CD4-positive, alpha-beta T cell (primary cell): ENCODE results near the gene B3GAT3. TPM values are rescaled to one million over a fixed set of nuclear protein-coding genes. Genes with fewer than 3 reads are reported as not detected.

Source experiments
- ATAC-seq: fragments of 200-7000 bp; cut with Tn5 transposase; one replicate; pipeline ENCODE4 v1.10.0; 2022; ENCODE audit warnings: mild to moderate bottlenecking; ENCODE audit not compliant: poor library complexity
- CTCF ChIA-PET: fragments of 350-600 bp; sonication (Branson Sonifier 250); formaldehyde crosslinking; loops from one replicate; lab custom pipeline; 2021; ENCODE audit warnings: antibody characterized with exemption, inconsistent platforms; lab: Charles Lee
- POLR2A ChIA-PET: fragments of 350-600 bp; sonication (Branson Sonifier 250); formaldehyde crosslinking; loops from one replicate; lab custom pipeline; 2021; ENCODE audit warnings: antibody characterized with exemption, inconsistent platforms; lab: Charles Lee
- DNase-seq, 14 experiments: peaks; one replicate each; pipeline ENCODE4 v3.0.0-alpha.2; 2013 to 2020; ENCODE audit warnings: mixed read lengths in 2 of 14
- H3K27ac ChIP-seq, 2 donors: one replicate each; pipeline versions ENCODE4 v1.5.1 to v1.7.0; 2013; ENCODE audit warnings: low read length in 2 of 2, low read depth in 1 of 2, mild to moderate bottlenecking in 1 of 2
- H3K27me3 ChIP-seq, 2 experiments: 1 replicate in 1 of 2; 2 replicates in 1 of 2; pipeline versions ENCODE4 v1.6.1 to v1.7.0; 2013; ENCODE audit warnings: low read length in 2 of 2, control low read depth in 1 of 2, mild to moderate bottlenecking in 1 of 2, moderate library complexity in 1 of 2; ENCODE audit not compliant: insufficient read depth in 2 of 2, control insufficient read depth in 1 of 2
- H3K36me3 ChIP-seq: one replicate; pipeline ENCODE4 v1.6.1; 2013; ENCODE audit warnings: low read length, control low read depth; ENCODE audit not compliant: insufficient read depth
- H3K4me1 ChIP-seq: one replicate; pipeline ENCODE4 v1.6.1; 2013; ENCODE audit warnings: low read length, control low read depth; ENCODE audit not compliant: insufficient read depth
- H3K4me3 ChIP-seq: one replicate; pipeline ENCODE4 v1.5.1; 2013; ENCODE audit warnings: mild to moderate bottlenecking, low read length, moderate library complexity
- H3K9me3 ChIP-seq, 2 experiments: 1 replicate in 1 of 2; 2 replicates in 1 of 2; pipeline versions ENCODE4 v1.6.1 to v1.7.0; 2013; ENCODE audit warnings: low read length in 2 of 2, mild to moderate bottlenecking in 2 of 2, control low read depth in 1 of 2, moderate library complexity in 1 of 2; ENCODE audit not compliant: control insufficient read depth in 1 of 2, insufficient read depth in 1 of 2
- H3K27ac Mint-ChIP-seq: one replicate; pipeline ENCODE4 v1.8.0; 2020; ENCODE audit warnings: mixed read lengths
- H3K27me3 Mint-ChIP-seq: one replicate; pipeline ENCODE4 v1.8.0; 2021; ENCODE audit warnings: mixed read lengths
- H3K36me3 Mint-ChIP-seq: one replicate; pipeline ENCODE4 v1.8.0; 2021; ENCODE audit warnings: low read depth, mixed read lengths
- H3K4me1 Mint-ChIP-seq: one replicate; pipeline ENCODE4 v1.8.0; 2021; ENCODE audit warnings: low read depth, mixed read lengths
- H3K4me3 Mint-ChIP-seq: one replicate; pipeline ENCODE4 v1.8.0; 2020; ENCODE audit warnings: mild to moderate bottlenecking, mixed read lengths
- H3K9me3 Mint-ChIP-seq: one replicate; pipeline ENCODE4 v1.8.0; 2020; ENCODE audit warnings: mixed read lengths
- intact Hi-C, 2 experiments: fragments of 100-400 bp; cut with DNase I in 1 of 2; cut with micrococcal nuclease in 1 of 2; formaldehyde crosslinking; loops; one replicate each; pipeline versions ENCODE4 v1.15.1 to v1.9.0; 2023 to 2025; cut with DNase I, micrococcal nuclease
- total RNA-seq, 174 experiments: library from RNA in 2 of 174; stranded (reverse) in 2 of 174; gene quantifications; one replicate each; pipeline ENCODE4 v1.2.3 and lab custom pipeline; 2021 to 2026
- TF ChIP-seq, protein P1 (sequence below): fragments of 200-600 bp; IDR thresholded peaks from one replicate; pipeline ENCODE4 v1.8.0; 2022; ENCODE audit warnings: antibody characterized with exemption, mild to moderate bottlenecking

The B3GAT3 gene
- total RNA-seq, 2 experiments from 2014 or later: 47.2 to 49.5 TPM

DNA sequence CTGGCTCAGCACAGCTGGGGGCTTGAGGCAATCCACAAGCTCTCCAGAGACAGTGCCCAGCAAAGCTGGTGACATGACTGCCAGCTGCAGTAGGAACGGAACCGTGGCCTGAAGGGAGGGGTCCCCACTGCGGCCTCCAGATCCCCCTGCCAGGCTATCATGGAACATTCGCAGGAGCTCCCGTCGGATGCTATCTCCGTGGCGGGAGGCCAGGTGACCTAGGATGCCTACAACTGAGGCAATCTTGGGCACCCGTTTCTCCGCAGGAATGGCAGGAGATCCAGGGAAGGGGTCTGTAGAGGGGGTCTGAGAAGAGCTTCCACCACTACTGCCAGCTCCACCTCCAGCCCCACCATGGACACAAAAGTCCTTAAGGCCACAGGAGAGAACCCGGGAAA lies 27.2 kb upstream of the B3GAT3 start:
- no peak for DNase-seq
- ChIA-PET POLR2A (interaction anchor here (0.8 to 7.0 kb wide), 6 partner anchors 14 to 192 kb away, joined by 3 to 77 read pairs (median 5); partner anchors contain the start of genes C11orf98, CSKMT, ROM1 and TUT1), CTCF (interaction anchor here (1.0 kb wide), 1 partner anchor 232 kb away, joined by 3 read pairs; the partner anchor contains the start of gene SLC3A2)
- Mint-ChIP-seq H3K9me3 (no peaks in the 10 kb centered on the region), H3K4me1 (peaks cover 36% of the 10 kb centered on the region), H3K27me3 (no peaks in the 10 kb centered on the region), H3K4me3 (peak overlapping the region; percentile 7), H3K27ac (no peak overlapping the region), H3K36me3 (peaks cover 36% of the 10 kb centered on the region)
- H3K27ac ChIP-seq: no peak overlapping the region
- peaks cover 35% of the 10 kb centered on the region for H3K36me3 ChIP-seq
- ATAC-seq: no peak
- peaks cover 54% of the 10 kb centered on the region for H3K4me1 ChIP-seq
- H3K9me3 ChIP-seq: no peaks in the 10 kb centered on the region
- TF ChIP-seq, protein P1, sequence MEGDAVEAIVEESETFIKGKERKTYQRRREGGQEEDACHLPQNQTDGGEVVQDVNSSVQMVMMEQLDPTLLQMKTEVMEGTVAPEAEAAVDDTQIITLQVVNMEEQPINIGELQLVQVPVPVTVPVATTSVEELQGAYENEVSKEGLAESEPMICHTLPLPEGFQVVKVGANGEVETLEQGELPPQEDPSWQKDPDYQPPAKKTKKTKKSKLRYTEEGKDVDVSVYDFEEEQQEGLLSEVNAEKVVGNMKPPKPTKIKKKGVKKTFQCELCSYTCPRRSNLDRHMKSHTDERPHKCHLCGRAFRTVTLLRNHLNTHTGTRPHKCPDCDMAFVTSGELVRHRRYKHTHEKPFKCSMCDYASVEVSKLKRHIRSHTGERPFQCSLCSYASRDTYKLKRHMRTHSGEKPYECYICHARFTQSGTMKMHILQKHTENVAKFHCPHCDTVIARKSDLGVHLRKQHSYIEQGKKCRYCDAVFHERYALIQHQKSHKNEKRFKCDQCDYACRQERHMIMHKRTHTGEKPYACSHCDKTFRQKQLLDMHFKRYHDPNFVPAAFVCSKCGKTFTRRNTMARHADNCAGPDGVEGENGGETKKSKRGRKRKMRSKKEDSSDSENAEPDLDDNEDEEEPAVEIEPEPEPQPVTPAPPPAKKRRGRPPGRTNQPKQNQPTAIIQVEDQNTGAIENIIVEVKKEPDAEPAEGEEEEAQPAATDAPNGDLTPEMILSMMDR: no peak
- H3K27me3 ChIP-seq: no peaks in the 10 kb centered on the region
- no peak overlapping the region for H3K4me3 ChIP-seq
- intact Hi-C loops: no loop called here

DNA sequence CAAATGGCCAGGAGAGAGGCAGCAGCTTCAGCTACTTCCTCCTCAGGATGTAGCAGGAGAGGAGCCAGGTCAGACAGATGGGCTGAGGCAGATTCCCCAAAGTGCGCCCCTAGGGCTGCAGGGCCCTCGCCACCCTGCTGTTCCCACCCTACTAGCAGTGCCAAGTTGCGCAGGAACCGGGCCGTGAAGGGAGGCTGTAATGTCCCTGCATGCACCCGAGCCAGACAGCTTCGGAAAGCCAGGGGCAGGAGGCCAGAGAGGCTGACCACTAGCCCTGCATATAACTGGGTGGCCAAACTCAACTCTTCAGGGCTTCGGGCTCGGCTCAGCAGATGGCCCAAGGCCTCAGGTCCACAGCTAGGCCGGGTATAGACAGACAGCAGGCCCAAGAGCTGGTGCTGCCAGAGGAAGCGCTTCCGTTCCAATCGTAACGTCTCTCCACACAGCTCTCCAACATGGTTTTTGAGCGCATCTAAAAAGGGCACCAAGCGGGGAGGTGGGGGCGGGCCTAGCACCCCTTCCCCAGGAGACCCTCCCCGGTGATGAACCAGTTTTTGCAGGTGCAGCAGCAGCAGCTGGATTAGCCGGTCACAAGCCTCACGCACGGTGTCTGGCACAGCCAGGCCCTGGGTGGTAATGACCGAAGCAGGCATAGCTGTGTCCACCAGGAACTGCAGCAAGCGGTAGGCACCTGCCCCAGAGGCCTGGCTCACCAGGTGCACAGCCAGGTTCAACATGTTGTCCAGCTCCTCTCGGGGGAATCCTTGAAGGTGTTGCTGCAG lies 26.6 kb upstream of the B3GAT3 start:
- Mint-ChIP-seq H3K27ac (no peak overlapping the region), H3K9me3 (no peaks in the 10 kb centered on the region), H3K4me3 (peak overlapping the region; percentile 11), H3K4me1 (peaks cover 33% of the 10 kb centered on the region), H3K27me3 (no peaks in the 10 kb centered on the region), H3K36me3 (peaks cover 33% of the 10 kb centered on the region)
- DNase-seq (no peak), ATAC-seq (no peak)
- TF ChIP-seq, protein P1: no peak
- Histone ChIP-seq H3K4me3 (no peak overlapping the region), H3K27me3 (no peaks in the 10 kb centered on the region), H3K9me3 (no peaks in the 10 kb centered on the region), H3K27ac (no peak overlapping the region), H3K4me1 (peaks cover 50% of the 10 kb centered on the region), H3K36me3 (peaks cover 38% of the 10 kb centered on the region)
- intact Hi-C loops: no loop called here
- POLR2A ChIA-PET: interaction anchor here (0.6 to 7.0 kb wide), 8 partner anchors 15 to 79 kb away, joined by 3 to 77 read pairs (median 5); partner anchors contain the start of genes C11orf98, CSKMT, EEF1G and HNRNPUL2
- CTCF ChIA-PET: interaction anchor here (1.0 kb wide), 1 partner anchor 233 kb away, joined by 3 read pairs; the partner anchor contains the start of gene SLC3A2

DNA sequence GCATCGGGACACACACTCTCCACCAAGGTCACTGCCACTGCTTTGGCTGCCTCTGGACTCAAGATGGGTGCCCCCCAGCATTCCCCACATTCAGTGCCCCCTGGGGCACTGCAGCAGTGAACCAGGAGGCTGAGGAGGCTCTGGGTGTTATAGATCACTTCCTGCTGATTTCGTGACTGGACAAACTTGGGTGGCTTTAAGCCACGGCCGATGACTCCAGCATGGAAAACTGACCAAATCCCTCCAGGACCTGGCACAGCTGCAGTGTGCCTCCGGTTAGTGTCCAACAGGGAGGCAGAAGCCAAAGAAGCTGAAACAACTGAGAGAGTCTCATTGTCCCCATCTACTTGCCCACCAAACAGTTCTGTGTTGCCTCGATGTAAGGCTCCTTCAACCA lies 25.8 kb upstream of the B3GAT3 start:
- no peak for DNase-seq
- Mint-ChIP-seq H3K9me3 (no peaks in the 10 kb centered on the region), H3K27ac (no peak overlapping the region), H3K27me3 (no peaks in the 10 kb centered on the region), H3K4me3 (peak overlapping the region; percentile 11), H3K4me1 (peaks cover 33% of the 10 kb centered on the region), H3K36me3 (peaks cover 35% of the 10 kb centered on the region)
- ATAC-seq: no peak
- H3K4me3 ChIP-seq: no peak overlapping the region
- peaks cover 44% of the 10 kb centered on the region for H3K36me3 ChIP-seq
- intact Hi-C loops: loop anchor here in 1 of 2 experiments (1.0 to 2.0 kb wide), 4 partner anchors 19 to 61 kb away; partner anchors contain the start of gene MTA2
- no peaks in the 10 kb centered on the region for H3K9me3 ChIP-seq
- no peaks in the 10 kb centered on the region for H3K27me3 ChIP-seq
- peaks cover 47% of the 10 kb centered on the region for H3K4me1 ChIP-seq
- H3K27ac ChIP-seq: no peak overlapping the region
- ChIA-PET CTCF (no interaction called here), POLR2A (interaction anchor here (0.6 to 7.0 kb wide), 7 partner anchors 15 to 104 kb away, joined by 3 to 77 read pairs (median 5); partner anchors contain the start of genes C11orf98, CSKMT, EEF1G and HNRNPUL2)
- TF ChIP-seq, protein P1: no peak
